NCI-H1436 (cell line): ENCODE data around the gene ANKRD34A.
A peak's percentile ranks its signal among the peaks of the same experiment; 100 is the strongest.

ENCODE experiments used
- DNase-seq: peaks from one replicate; lab custom pipeline; 2025; lab: John Stamatoyannopoulos, UW

Gene ANKRD34A

GRCh38 chr1:145965119-145965744 is 857 bp upstream of the ANKRD34A start:
- no peak for DNase-seq

GRCh38 chr1:145963265-145964019 is 933 bp downstream of the ANKRD34A start:
- no peak for DNase-seq

- no peak for DNase-seq
These were observed 1.9 kb downstream of the ANKRD34A start for GRCh38 chr1:145962157-145963102.

- DNase-seq = no peak
These were observed 2.8 kb downstream of the ANKRD34A start for GRCh38 chr1:145961425-145962156.

GRCh38 chr1:145961109-145961424 is 3.3 kb downstream of the ANKRD34A start:
- no peak for DNase-seq

GRCh38 chr1:145960468-145961108 is 3.8 kb downstream of the ANKRD34A start:
- DNase-seq = peak; percentile 40

- DNase-seq = no peak
These were observed 4.4 kb downstream of the ANKRD34A start for GRCh38 chr1:145959957-145960467.

GRCh38 chr1:145959333-145959732 is 5.0 kb downstream of the ANKRD34A start:
- no peak for DNase-seq

- DNase-seq = no peak
These were observed 5.6 kb downstream of the ANKRD34A start for GRCh38 chr1:145958734-145959133.

GRCh38 chr1:145957443-145958319 is 6.7 kb downstream of the ANKRD34A start, which contains the start of gene LIX1L:
TSS of gene LIX1L (minus strand) at chr1:145958017. CDS start at chr1:145957927, 90 bp downstream.
- peak; percentile 96 for DNase-seq

- DNase-seq = no peak
These were observed 7.5 kb downstream of the ANKRD34A start for GRCh38 chr1:145956781-145957442.

- DNase-seq = no peak
These were observed 8.0 kb downstream of the ANKRD34A start for GRCh38 chr1:145956361-145956760.

- DNase-seq = no peak
These were observed 8.9 kb downstream of the ANKRD34A start for GRCh38 chr1:145955436-145955835.

GRCh38 chr1:145953861-145954260 is 10.5 kb downstream of the ANKRD34A start:
- no peak for DNase-seq

GRCh38 chr1:145952903-145953302 is 11.5 kb downstream of the ANKRD34A start:
- no peak for DNase-seq

- no peak for DNase-seq
These were observed 12.8 kb downstream of the ANKRD34A start for GRCh38 chr1:145951526-145951925.

- DNase-seq = no peak
These were observed 15.2 kb downstream of the ANKRD34A start for GRCh38 chr1:145949219-145949618.

GRCh38 chr1:145947551-145947950 is 16.8 kb downstream of the ANKRD34A start:
- no peak for DNase-seq

- no peak for DNase-seq
These were observed 17.8 kb downstream of the ANKRD34A start for GRCh38 chr1:145946477-145946986.
